B cell (primary cell): Measurements from ENCODE around the gene MAP2K7. TPM values are rescaled to one million over a fixed set of nuclear protein-coding genes. Genes with fewer than 3 reads are reported as not detected.

ENCODE experiments used
- ATAC-seq: fragments of 200-7000 bp; cut with Tn5 transposase; one replicate; pipeline ENCODE4 v1.10.0; 2021; ENCODE audit warnings: low read depth, mild to moderate bottlenecking, moderate number of reproducible peaks, moderate library complexity
- CTCF ChIA-PET: fragments of 350-600 bp; sonication (Branson Sonifier 250); formaldehyde crosslinking; loops from one replicate; lab custom pipeline; 2021; ENCODE audit warnings: antibody characterized with exemption, inconsistent platforms; lab: Charles Lee
- POLR2A ChIA-PET: fragments of 350-600 bp; sonication (Branson Sonifier 250); formaldehyde crosslinking; loops from one replicate; lab custom pipeline; 2021; ENCODE audit warnings: antibody characterized with exemption; lab: Charles Lee
- DNase-seq: peaks from one replicate; pipeline ENCODE4 v3.0.0; 2013
- H2AFZ ChIP-seq: 2 replicates; pipeline ENCODE4 v1.6.1; 2012; ENCODE audit warnings: mild to moderate bottlenecking, low read depth, low read length; ENCODE audit not compliant: insufficient read depth, poor library complexity, severe bottlenecking
- H3K27ac ChIP-seq, 2 donors: 1 replicate in 1 of 2; 2 replicates in 1 of 2; pipeline ENCODE4 v1.5.1; 2012 to 2013; ENCODE audit warnings: low read length in 2 of 2, mild to moderate bottlenecking in 2 of 2, moderate library complexity in 1 of 2
- H3K27me3 ChIP-seq, 4 experiments: fragments of 200-600 bp in 1 of 4; sonication (generic) in 1 of 4; replicated peaks in 1 of 4; 1 replicate in 2 of 4; 2 replicates in 2 of 4; pipeline versions ENCODE4 v1.6.1 to v1.7.0; 2013 to 2016; ENCODE audit warnings: low read length in 3 of 4, mild to moderate bottlenecking in 2 of 4, mixed read lengths in 1 of 4, moderate library complexity in 1 of 4; ENCODE audit not compliant: insufficient read depth in 4 of 4, control insufficient read depth in 3 of 4; ENCODE audit errors: control extremely low read depth in 1 of 4
- H3K36me3 ChIP-seq, 2 experiments: replicated peaks in 1 of 2; 1 replicate in 1 of 2; 2 replicates in 1 of 2; pipeline versions ENCODE4 v1.6.1 to v1.7.1; 2013; ENCODE audit warnings: low read length in 1 of 2; ENCODE audit not compliant: insufficient read depth in 2 of 2, control insufficient read depth in 1 of 2; ENCODE audit errors: control extremely low read depth in 1 of 2, extremely low read depth in 1 of 2
- H3K4me1 ChIP-seq, 2 donors: fragments of 200-600 bp in 1 of 2; sonication (generic) in 1 of 2; 1 replicate in 1 of 2; 2 replicates in 1 of 2; pipeline versions ENCODE4 v1.5.1 to v1.6.1; 2013 to 2017; ENCODE audit warnings: low read length in 2 of 2; ENCODE audit not compliant: control insufficient read depth in 2 of 2, insufficient read depth in 2 of 2
- H3K4me2 ChIP-seq: replicated peaks from 2 replicates; pipeline ENCODE3; 2012; ENCODE audit warnings: mild to moderate bottlenecking, low read depth, low read length; ENCODE audit not compliant: poor library complexity, severe bottlenecking
- H3K4me3 ChIP-seq, 5 experiments: fragments of 200-600 bp in 1 of 5; sonication (generic) in 1 of 5; 1 replicate in 3 of 5; 2 replicates in 2 of 5; pipeline versions ENCODE4 v1.5.1 to v1.7.0; 2011 to 2016; ENCODE audit warnings: low read length in 4 of 5, mild to moderate bottlenecking in 4 of 5, low read depth in 2 of 5, control low read depth in 1 of 5, moderate library complexity in 1 of 5; ENCODE audit not compliant: insufficient read depth in 1 of 5; ENCODE audit errors: control extremely low read depth in 1 of 5, extremely low read depth in 1 of 5
- H3K79me2 ChIP-seq: fragments of 200-600 bp; sonication (generic); one replicate; pipeline ENCODE4 v1.6.0; 2016; ENCODE audit warnings: low read length; ENCODE audit not compliant: control insufficient read depth, insufficient read depth
- H3K9ac ChIP-seq: fragments of 200-600 bp; sonication (generic); 2 replicates; pipeline ENCODE4 v1.6.1; 2017; ENCODE audit warnings: mild to moderate bottlenecking, low read length, moderate library complexity
- H3K9me3 ChIP-seq, 3 donors: one replicate each; pipeline versions ENCODE4 v1.6.1 to v1.7.1; 2013; ENCODE audit warnings: low read length in 2 of 3; ENCODE audit not compliant: control insufficient read depth in 2 of 3, insufficient read depth in 1 of 3; ENCODE audit errors: control extremely low read depth in 1 of 3
- H4K20me1 ChIP-seq: 2 replicates; pipeline ENCODE4 v1.6.0; 2012; ENCODE audit warnings: mild to moderate bottlenecking, low read length; ENCODE audit not compliant: insufficient read depth, control insufficient read depth, poor library complexity, severe bottlenecking
- H3K27ac Mint-ChIP-seq: one replicate; pipeline ENCODE4 v1.8.0; 2021; ENCODE audit warnings: mixed read lengths
- H3K27me3 Mint-ChIP-seq: one replicate; pipeline ENCODE4 v1.8.0; 2021; ENCODE audit warnings: mixed read lengths
- H3K4me1 Mint-ChIP-seq: one replicate; pipeline ENCODE4 v1.8.0; 2021; ENCODE audit warnings: mixed read lengths
- H3K4me3 Mint-ChIP-seq: one replicate; pipeline ENCODE4 v1.8.0; 2021; ENCODE audit warnings: mixed read lengths
- H3K9me3 Mint-ChIP-seq: one replicate; pipeline ENCODE4 v1.8.0; 2022; ENCODE audit warnings: mixed read lengths; ENCODE audit not compliant: insufficient read depth
- EZH2 ChIP-seq: IDR thresholded peaks from 2 replicates; pipeline ENCODE4 v1.6.1; 2012; ENCODE audit warnings: borderline replicate concordance, low read depth, mild to moderate bottlenecking, moderate library complexity, low read length; ENCODE audit not compliant: insufficient read depth, poor library complexity, severe bottlenecking
- WGBS: methylation state at CpG from one replicate; pipeline ENCODE4 v1.1.5; 2013; ENCODE audit warnings: missing lambda C conversion rate; ENCODE audit not compliant: insufficient coverage; 5-methylcytosine and 5-hydroxymethylcytosine counted together
- intact Hi-C: fragments of 100-400 bp; cut with micrococcal nuclease; formaldehyde crosslinking; loops from one replicate; pipeline ENCODE4 v1.10.0; 2022
- polyA plus RNA-seq: library from polyadenylated mRNA; depleted of rRNA; stranded (reverse); fragments of >200 nt; gene quantifications from 2 replicates; pipeline ENCODE4 v1.2.3, GENCODE V29; 2012
- total RNA-seq, 2 donors: library from RNA; stranded (reverse); fragments of 120-200 nt in 1 of 2; gene quantifications; 1 replicate in 1 of 2; 2 replicates in 1 of 2; pipeline versions ENCODE4 v1.2.3 to v1.2.4, GENCODE V29; 2013 to 2022
- TF ChIP-seq, protein P1 (sequence below): fragments of 200-600 bp; IDR thresholded peaks from one replicate; pipeline ENCODE4 v1.8.0; 2022; ENCODE audit warnings: antibody characterized with exemption, mild to moderate bottlenecking

Gene MAP2K7
- total and polyA plus RNA-seq, 2 donors (not counting 1 experiment from before 2014, with no cell fraction given), result 56.0 to 71.9 TPM

- peaks cover 43% of the 10 kb centered on the region for H4K20me1 ChIP-seq
- H3K27ac ChIP-seq, result no peak overlapping the region
- H3K4me3 ChIP-seq, result no peak overlapping the region
- DNase-seq (no peak), ATAC-seq (no peak)
- WGBS, result 91% methylated on average over 12 of the region's 12 CpGs
- H2AFZ ChIP-seq, result no peak overlapping the region
- peaks cover 5% of the 10 kb centered on the region for H3K79me2 ChIP-seq
- TF ChIP-seq, protein P1, sequence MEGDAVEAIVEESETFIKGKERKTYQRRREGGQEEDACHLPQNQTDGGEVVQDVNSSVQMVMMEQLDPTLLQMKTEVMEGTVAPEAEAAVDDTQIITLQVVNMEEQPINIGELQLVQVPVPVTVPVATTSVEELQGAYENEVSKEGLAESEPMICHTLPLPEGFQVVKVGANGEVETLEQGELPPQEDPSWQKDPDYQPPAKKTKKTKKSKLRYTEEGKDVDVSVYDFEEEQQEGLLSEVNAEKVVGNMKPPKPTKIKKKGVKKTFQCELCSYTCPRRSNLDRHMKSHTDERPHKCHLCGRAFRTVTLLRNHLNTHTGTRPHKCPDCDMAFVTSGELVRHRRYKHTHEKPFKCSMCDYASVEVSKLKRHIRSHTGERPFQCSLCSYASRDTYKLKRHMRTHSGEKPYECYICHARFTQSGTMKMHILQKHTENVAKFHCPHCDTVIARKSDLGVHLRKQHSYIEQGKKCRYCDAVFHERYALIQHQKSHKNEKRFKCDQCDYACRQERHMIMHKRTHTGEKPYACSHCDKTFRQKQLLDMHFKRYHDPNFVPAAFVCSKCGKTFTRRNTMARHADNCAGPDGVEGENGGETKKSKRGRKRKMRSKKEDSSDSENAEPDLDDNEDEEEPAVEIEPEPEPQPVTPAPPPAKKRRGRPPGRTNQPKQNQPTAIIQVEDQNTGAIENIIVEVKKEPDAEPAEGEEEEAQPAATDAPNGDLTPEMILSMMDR, result no peak
- no peak for TF ChIP-seq EZH2
- no peaks in the 10 kb centered on the region for H3K9me3 Mint-ChIP-seq
- peaks cover 38% of the 10 kb centered on the region for H3K4me1 Mint-ChIP-seq
- H3K27me3 Mint-ChIP-seq, result peaks cover 8% of the 10 kb centered on the region
- H3K4me2 ChIP-seq, result no peak overlapping the region
- peaks cover 0 to 5% (median 0%) of the 10 kb centered on the region in 3 donors for H3K9me3 ChIP-seq
- POLR2A ChIA-PET, result no interaction called here
- H3K9ac ChIP-seq, result no peak overlapping the region
- H3K4me1 ChIP-seq, result peaks cover 28 to 34% of the 10 kb centered on the region in 2 donors
- intact Hi-C loops, result no loop called here
- CTCF ChIA-PET, result interaction anchor here (1.0 to 1.5 kb wide), 5 partner anchors 17 to 356 kb away, joined by 3 to 5 read pairs (median 5); no protein-coding TSS in a partner anchor
- H3K4me3 Mint-ChIP-seq, result peak overlapping the region; percentile 73
- H3K36me3 ChIP-seq, result peaks cover 0 to 13% of the 10 kb centered on the region in 2 experiments
- H3K27me3 ChIP-seq, result peaks cover 0 to 5% (median 2%) of the 10 kb centered on the region in 4 experiments
- H3K27ac Mint-ChIP-seq, result peak overlapping the region; percentile 37
Observed at GRCh38 chr19:7924241-7924640, 20.6 kb downstream of the MAP2K7 start.

- H3K27ac Mint-ChIP-seq, result no peak overlapping the region
- ATAC-seq, result no peak
- POLR2A ChIA-PET, result no interaction called here
Observed at GRCh38 chr19:7924651-7925170, 21.0 kb downstream of the MAP2K7 start.

More at GRCh38 chr19:7924651-7925170, 21.0 kb downstream of the MAP2K7 start:
- H3K36me3 ChIP-seq, result peaks cover 0 to 13% of the 10 kb centered on the region in 2 experiments
- peak overlapping the region; percentile 60 for H2AFZ ChIP-seq
- no peaks in the 10 kb centered on the region for H3K9me3 Mint-ChIP-seq
- TF ChIP-seq, protein P1, result no peak
- no peak for TF ChIP-seq EZH2
- peak overlapping the region; percentile 59 for H3K4me3 Mint-ChIP-seq
- DNase-seq, result peak; percentile 52
- H3K27me3 Mint-ChIP-seq, result peaks cover 5% of the 10 kb centered on the region
- peaks cover 43% of the 10 kb centered on the region for H4K20me1 ChIP-seq
- H3K4me2 ChIP-seq, result peak overlapping the region; percentile 94
- peaks cover 5% of the 10 kb centered on the region for H3K79me2 ChIP-seq
- peaks cover 0 to 3% (median 0%) of the 10 kb centered on the region in 3 donors for H3K9me3 ChIP-seq
- WGBS, result 84% methylated on average over 20 of the region's 34 CpGs
- H3K27ac ChIP-seq, result no peak overlapping the region
- CTCF ChIA-PET, result interaction anchor here (1.0 to 1.5 kb wide), 4 partner anchors 17 to 356 kb away, joined by 3 to 5 read pairs (median 5); no protein-coding TSS in a partner anchor
- H3K4me1 Mint-ChIP-seq, result peaks cover 33% of the 10 kb centered on the region
- peak overlapping the region; percentile 50 for H3K9ac ChIP-seq
- intact Hi-C loops, result loop anchor here (1.0 kb wide), 1 partner anchor 19 kb away; the partner anchor contains the start of gene TIMM44
- peak overlapping the region in 1 of 5 experiments; percentile 19 for H3K4me3 ChIP-seq
- H3K27me3 ChIP-seq, result peaks cover 0 to 2% (median under 1%) of the 10 kb centered on the region in 4 experiments
- peaks cover 23 to 30% of the 10 kb centered on the region in 2 donors for H3K4me1 ChIP-seq
